Measurements from ENCODE around the gene SEC61G.

SEC61G gene

GRCh38 chr7:54728411-54728810, 30.6 kb downstream of the SEC61G start:
- CTCF ChIA-PET: no interaction called here
- Mint-ChIP-seq H3K4me1 (no peaks in the 10 kb centered on the region), H3K27me3 (no peaks in the 10 kb centered on the region), H3K27ac (no peak overlapping the region), H3K4me3 (no peak overlapping the region), H3K36me3 (no peaks in the 10 kb centered on the region), H3K9me3 (no peaks in the 10 kb centered on the region)
- DNase-seq: no peak

- Mint-ChIP-seq H3K27me3 (peaks cover 4% of the 10 kb centered on the region), H3K36me3 (no peaks in the 10 kb centered on the region), H3K27ac (no peak overlapping the region), H3K9me3 (no peaks in the 10 kb centered on the region), H3K4me3 (no peak overlapping the region), H3K4me1 (no peaks in the 10 kb centered on the region)
- CTCF ChIA-PET: no interaction called here
- no peak for DNase-seq
Measured at GRCh38 chr7:54725255-54725654, 33.8 kb downstream of the SEC61G start.

GRCh38 chr7:54722502-54722901, 36.5 kb downstream of the SEC61G start:
- H3K4me1 Mint-ChIP-seq: no peaks in the 10 kb centered on the region
- peaks cover 4% of the 10 kb centered on the region for H3K27me3 Mint-ChIP-seq
- no peak overlapping the region for H3K4me3 Mint-ChIP-seq
- no peak overlapping the region for H3K27ac Mint-ChIP-seq
- no peaks in the 10 kb centered on the region for H3K36me3 Mint-ChIP-seq
- DNase-seq: no peak
- CTCF ChIA-PET: no interaction called here
- peaks cover 4% of the 10 kb centered on the region for H3K9me3 Mint-ChIP-seq

- Mint-ChIP-seq H3K4me1 (no peaks in the 10 kb centered on the region), H3K36me3 (no peaks in the 10 kb centered on the region), H3K9me3 (peaks cover 4% of the 10 kb centered on the region), H3K27me3 (peaks cover 4% of the 10 kb centered on the region), H3K4me3 (no peak overlapping the region), H3K27ac (no peak overlapping the region)
- no peak for DNase-seq
- CTCF ChIA-PET: no interaction called here
Measured at GRCh38 chr7:54722026-54722425, 37.0 kb downstream of the SEC61G start.

- CTCF ChIA-PET: no interaction called here
- peaks cover 4% of the 10 kb centered on the region for H3K27me3 Mint-ChIP-seq
- peaks cover 4% of the 10 kb centered on the region for H3K9me3 Mint-ChIP-seq
Measured at GRCh38 chr7:54719974-54720373, 39.0 kb downstream of the SEC61G start.

GRCh38 chr7:54719425-54719824, 39.6 kb downstream of the SEC61G start:
- H3K4me3 Mint-ChIP-seq: no peak overlapping the region
- no peaks in the 10 kb centered on the region for H3K4me1 Mint-ChIP-seq
- no peaks in the 10 kb centered on the region for H3K36me3 Mint-ChIP-seq
- CTCF ChIA-PET: no interaction called here
- no peak for DNase-seq
- peaks cover 4% of the 10 kb centered on the region for H3K9me3 Mint-ChIP-seq
- no peak overlapping the region for H3K27ac Mint-ChIP-seq
- peaks cover 4% of the 10 kb centered on the region for H3K27me3 Mint-ChIP-seq

More at GRCh38 chr7:54719974-54720373, 39.0 kb downstream of the SEC61G start:
- H3K36me3 Mint-ChIP-seq: no peaks in the 10 kb centered on the region
- no peak for DNase-seq
- no peaks in the 10 kb centered on the region for H3K4me1 Mint-ChIP-seq
- no peak overlapping the region for H3K4me3 Mint-ChIP-seq
- no peak overlapping the region for H3K27ac Mint-ChIP-seq

GRCh38 chr7:54712820-54713219, 46.2 kb downstream of the SEC61G start:
- H3K27ac Mint-ChIP-seq: no peak overlapping the region
- no peaks in the 10 kb centered on the region for H3K36me3 Mint-ChIP-seq
- H3K4me3 Mint-ChIP-seq: no peak overlapping the region
- CTCF ChIA-PET: no interaction called here
- no peaks in the 10 kb centered on the region for H3K27me3 Mint-ChIP-seq
- DNase-seq: no peak
- no peaks in the 10 kb centered on the region for H3K4me1 Mint-ChIP-seq
- peaks cover 11% of the 10 kb centered on the region for H3K9me3 Mint-ChIP-seq

GRCh38 chr7:54711900-54712595, 47.0 kb downstream of the SEC61G start:
- Mint-ChIP-seq H3K4me1 (no peaks in the 10 kb centered on the region), H3K9me3 (peaks cover 11% of the 10 kb centered on the region), H3K4me3 (no peak overlapping the region), H3K27me3 (no peaks in the 10 kb centered on the region), H3K27ac (no peak overlapping the region), H3K36me3 (no peaks in the 10 kb centered on the region)
- DNase-seq: no peak
- CTCF ChIA-PET: no interaction called here

GRCh38 chr7:54709283-54709682, 49.7 kb downstream of the SEC61G start:
- Mint-ChIP-seq H3K4me1 (no peaks in the 10 kb centered on the region), H3K9me3 (peaks cover 13% of the 10 kb centered on the region), H3K36me3 (no peaks in the 10 kb centered on the region), H3K4me3 (no peak overlapping the region), H3K27ac (no peak overlapping the region), H3K27me3 (no peaks in the 10 kb centered on the region)
- no peak for DNase-seq
- CTCF ChIA-PET: no interaction called here

GRCh38 chr7:54705436-54705835, 53.6 kb downstream of the SEC61G start:
- Mint-ChIP-seq H3K4me1 (no peaks in the 10 kb centered on the region), H3K4me3 (no peak overlapping the region), H3K9me3 (peaks cover 9% of the 10 kb centered on the region), H3K36me3 (no peaks in the 10 kb centered on the region), H3K27me3 (no peaks in the 10 kb centered on the region), H3K27ac (no peak overlapping the region)
- CTCF ChIA-PET: interaction anchor here (0.7 kb wide), 1 partner anchor 650 kb away, joined by 3 read pairs; no protein-coding TSS in a partner anchor
- DNase-seq: no peak

GRCh38 chr7:54704851-54705250, 54.2 kb downstream of the SEC61G start:
- H3K27ac Mint-ChIP-seq: no peak overlapping the region
- peaks cover 9% of the 10 kb centered on the region for H3K9me3 Mint-ChIP-seq
- no peaks in the 10 kb centered on the region for H3K36me3 Mint-ChIP-seq
- H3K27me3 Mint-ChIP-seq: no peaks in the 10 kb centered on the region
- CTCF ChIA-PET: no interaction called here
- no peaks in the 10 kb centered on the region for H3K4me1 Mint-ChIP-seq
- H3K4me3 Mint-ChIP-seq: no peak overlapping the region
- DNase-seq: no peak

Data from activated naive CD4-positive, alpha-beta T cell treated with anti-CD3 and anti-CD28 coated beads, Interleukin-2, amount 10 ng/mL, durations not matched to agents 7 days and 5 days (primary cell).